ENCODE data around the gene TNPO3.

TNPO3 gene

DNA sequence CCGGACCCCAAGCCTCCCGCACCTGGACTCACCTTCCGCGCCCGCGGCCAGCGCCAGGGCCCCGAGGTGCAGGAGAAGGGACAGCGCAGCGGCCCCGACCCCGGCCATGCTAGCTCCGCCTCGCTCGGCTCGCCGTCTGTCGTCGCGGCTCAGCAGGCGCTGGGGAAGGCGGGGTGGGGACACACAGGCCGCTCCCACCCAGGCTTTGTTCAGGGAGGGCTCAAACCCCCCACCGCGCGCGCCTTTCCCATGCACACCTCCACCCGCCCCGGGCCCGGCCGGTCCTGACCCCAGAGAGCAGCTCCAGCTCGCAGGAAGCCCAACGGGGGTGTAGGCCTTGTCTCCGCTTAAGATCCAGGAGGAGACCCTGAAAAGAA, 144.4 kb downstream of the TNPO3 start, which contains the start of gene KCP:
Gene KCP (minus strand): TSS at position 141 of the 377 bp plus-strand sequence. CDS start 33 bp downstream, at position 108.
- no peak for TF ChIP-seq CTCF (IDR thresholded peaks at IDR 0.05; ENCODE audit: low read depth, low read length, missing control alignments)
- no peak for DNase-seq (ENCODE audit: low read depth)
- in situ Hi-C loops (cut with HindIII; ENCODE audit: low sequenced_read_pairs), result no loop called here
- H3K4me3 ChIP-seq (ENCODE audit: low read depth, low read length), result peak within 1 kb of the TSS; percentile 28

GRCh38 chr7:128909625-128910568, 145.0 kb downstream of the TNPO3 start:
- TF ChIP-seq CTCF (IDR thresholded peaks at IDR 0.05; ENCODE audit: low read depth, low read length, missing control alignments), result no peak
- peak overlapping the region; percentile 28 for H3K4me3 ChIP-seq (ENCODE audit: low read depth, low read length)
- in situ Hi-C loops (cut with HindIII; ENCODE audit: low sequenced_read_pairs), result no loop called here
- no peak for DNase-seq (ENCODE audit: low read depth)

GRCh38 chr7:128908750-128909624, 145.9 kb downstream of the TNPO3 start:
- in situ Hi-C loops (cut with HindIII; ENCODE audit: low sequenced_read_pairs), result no loop called here
- no peak for DNase-seq (ENCODE audit: low read depth)
- peak overlapping the region; percentile 28 for H3K4me3 ChIP-seq (ENCODE audit: low read depth, low read length)
- TF ChIP-seq CTCF (IDR thresholded peaks at IDR 0.05; ENCODE audit: low read depth, low read length, missing control alignments), result no peak

GRCh38 chr7:128906766-128907559, 147.9 kb downstream of the TNPO3 start:
- in situ Hi-C loops (cut with HindIII; ENCODE audit: low sequenced_read_pairs), result no loop called here
- TF ChIP-seq CTCF (IDR thresholded peaks at IDR 0.05; ENCODE audit: low read depth, low read length, missing control alignments), result no peak
- H3K4me3 ChIP-seq (ENCODE audit: low read depth, low read length), result no peak overlapping the region
- DNase-seq (ENCODE audit: low read depth), result no peak

- DNase-seq (ENCODE audit: low read depth), result no peak
- TF ChIP-seq CTCF (IDR thresholded peaks at IDR 0.05; ENCODE audit: low read depth, low read length, missing control alignments), result no peak
- in situ Hi-C loops (cut with HindIII; ENCODE audit: low sequenced_read_pairs), result no loop called here
- H3K4me3 ChIP-seq (ENCODE audit: low read depth, low read length), result no peak overlapping the region
Observed at GRCh38 chr7:128906001-128906765, 148.7 kb downstream of the TNPO3 start.

Measured in astrocyte of the cerebellum (primary cell).